ENCODE measurements around the gene SCRT2. TPM values are rescaled to one million over a fixed set of nuclear protein-coding genes. Genes with fewer than 3 reads are reported as not detected.

The SCRT2 gene
- total RNA-seq (2021) = 0.14 to 0.20 TPM (median 0.16 TPM) in 3 replicates
- percentile 17 among the genes with signal in this experiment for Bru-seq, nascent RNA
- long read RNA-seq, experiment 1 = 0 reads
- long read RNA-seq, experiment 2 = 0 reads
- long read RNA-seq, experiment 3 = 0 reads

DNA sequence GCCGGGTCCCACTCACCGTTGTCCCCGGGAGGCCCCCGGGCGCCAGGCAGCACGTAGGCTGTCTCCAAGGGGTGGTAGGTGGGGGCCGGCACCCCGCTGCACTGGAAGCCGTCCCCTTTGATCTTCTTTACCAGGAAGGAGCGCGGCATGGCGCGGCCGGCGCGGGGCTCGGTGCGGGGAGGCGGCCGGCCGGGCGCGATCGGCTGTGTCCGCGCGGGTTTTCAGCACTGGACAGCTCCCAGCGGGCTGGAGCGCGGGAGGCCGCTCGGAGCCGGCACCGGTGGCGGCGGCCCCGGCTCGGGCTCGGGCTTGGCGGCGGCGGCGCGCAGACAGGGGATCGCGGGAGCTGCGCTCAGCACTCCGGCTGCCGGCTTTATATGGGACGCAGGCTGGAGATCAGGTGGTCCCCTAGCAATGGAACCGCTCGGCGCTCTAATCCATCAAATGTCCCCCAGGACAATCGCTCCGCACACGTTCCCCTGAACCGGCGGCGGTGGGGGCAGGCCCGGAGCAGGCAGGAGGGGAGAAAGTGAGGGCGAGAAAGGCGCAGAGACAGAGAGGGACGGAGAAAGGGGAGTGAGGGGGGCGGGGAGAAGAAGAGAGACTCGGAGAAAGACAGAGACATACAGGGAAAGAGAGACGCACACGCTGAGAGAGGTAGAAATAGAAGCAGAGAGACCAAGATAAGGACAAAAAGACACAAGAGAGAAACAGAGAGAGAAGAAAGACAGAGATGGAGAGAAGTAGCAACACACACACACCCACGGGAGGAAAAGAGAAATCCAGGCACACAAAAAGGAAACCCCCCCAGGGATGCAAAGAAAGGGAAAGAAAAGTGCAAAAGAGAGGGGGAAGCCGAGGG lies at the start of gene SCRT2:
Gene SCRT2, minus strand, starts transcription at position 350 of the 862 bp plus-strand sequence. Its CDS starts 201 bp downstream, at position 149.
- H3K9me3 Mint-ChIP-seq = no peaks in the 10 kb centered on the region
- TF ChIP-seq TEAD4 (CRISPR knock-in tag; IDR thresholded peaks at IDR 0.05) = no peak
- 0 out of 2 replicates have a peak, but pooled peaks have one; percentile 50 for TF ChIP-seq ZBTB21 (CRISPR knock-in tag; IDR thresholded peaks at IDR 0.05; ENCODE audit: borderline replicate concordance)
- TF ChIP-seq ZSCAN18 (CRISPR knock-in tag; IDR thresholded peaks at IDR 0.05) = no peak
- peak; percentile 96 for TF ChIP-seq TP53 (CRISPR knock-in tag; IDR thresholded peaks at IDR 0.05)
- TF ChIP-seq, protein P1, sequence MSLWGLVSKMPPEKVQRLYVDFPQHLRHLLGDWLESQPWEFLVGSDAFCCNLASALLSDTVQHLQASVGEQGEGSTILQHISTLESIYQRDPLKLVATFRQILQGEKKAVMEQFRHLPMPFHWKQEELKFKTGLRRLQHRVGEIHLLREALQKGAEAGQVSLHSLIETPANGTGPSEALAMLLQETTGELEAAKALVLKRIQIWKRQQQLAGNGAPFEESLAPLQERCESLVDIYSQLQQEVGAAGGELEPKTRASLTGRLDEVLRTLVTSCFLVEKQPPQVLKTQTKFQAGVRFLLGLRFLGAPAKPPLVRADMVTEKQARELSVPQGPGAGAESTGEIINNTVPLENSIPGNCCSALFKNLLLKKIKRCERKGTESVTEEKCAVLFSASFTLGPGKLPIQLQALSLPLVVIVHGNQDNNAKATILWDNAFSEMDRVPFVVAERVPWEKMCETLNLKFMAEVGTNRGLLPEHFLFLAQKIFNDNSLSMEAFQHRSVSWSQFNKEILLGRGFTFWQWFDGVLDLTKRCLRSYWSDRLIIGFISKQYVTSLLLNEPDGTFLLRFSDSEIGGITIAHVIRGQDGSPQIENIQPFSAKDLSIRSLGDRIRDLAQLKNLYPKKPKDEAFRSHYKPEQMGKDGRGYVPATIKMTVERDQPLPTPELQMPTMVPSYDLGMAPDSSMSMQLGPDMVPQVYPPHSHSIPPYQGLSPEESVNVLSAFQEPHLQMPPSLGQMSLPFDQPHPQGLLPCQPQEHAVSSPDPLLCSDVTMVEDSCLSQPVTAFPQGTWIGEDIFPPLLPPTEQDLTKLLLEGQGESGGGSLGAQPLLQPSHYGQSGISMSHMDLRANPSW (CRISPR knock-in tag; conservative IDR thresholded peaks at IDR 0.05; ENCODE audit: low read depth) = peak; percentile 95; the same call in 1 of the 2 replicates
- TF ChIP-seq ZNF423 (CRISPR knock-in tag; IDR thresholded peaks at IDR 0.05) = peak; percentile 44; the same call in 1 of the 2 replicates
- no peak for TF ChIP-seq NR1H2 (CRISPR knock-in tag; IDR thresholded peaks at IDR 0.05)
- no peak for TF ChIP-seq ZNF121 (CRISPR knock-in tag; IDR thresholded peaks at IDR 0.05)
- TF ChIP-seq, protein P2, sequence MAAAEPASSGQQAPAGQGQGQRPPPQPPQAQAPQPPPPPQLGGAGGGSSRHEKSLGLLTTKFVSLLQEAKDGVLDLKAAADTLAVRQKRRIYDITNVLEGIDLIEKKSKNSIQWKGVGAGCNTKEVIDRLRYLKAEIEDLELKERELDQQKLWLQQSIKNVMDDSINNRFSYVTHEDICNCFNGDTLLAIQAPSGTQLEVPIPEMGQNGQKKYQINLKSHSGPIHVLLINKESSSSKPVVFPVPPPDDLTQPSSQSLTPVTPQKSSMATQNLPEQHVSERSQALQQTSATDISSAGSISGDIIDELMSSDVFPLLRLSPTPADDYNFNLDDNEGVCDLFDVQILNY (CRISPR knock-in tag; IDR thresholded peaks at IDR 0.05) = peak; percentile 92
- TF ChIP-seq JAZF1 (CRISPR knock-in tag; IDR thresholded peaks at IDR 0.05) = no peak
- no peak for TF ChIP-seq ZNF512 (CRISPR knock-in tag; IDR thresholded peaks at IDR 0.05; ENCODE audit: borderline replicate concordance)
- no peak for TF ChIP-seq MAX (CRISPR knock-in tag; IDR thresholded peaks at IDR 0.05)
- TF ChIP-seq, protein P3, sequence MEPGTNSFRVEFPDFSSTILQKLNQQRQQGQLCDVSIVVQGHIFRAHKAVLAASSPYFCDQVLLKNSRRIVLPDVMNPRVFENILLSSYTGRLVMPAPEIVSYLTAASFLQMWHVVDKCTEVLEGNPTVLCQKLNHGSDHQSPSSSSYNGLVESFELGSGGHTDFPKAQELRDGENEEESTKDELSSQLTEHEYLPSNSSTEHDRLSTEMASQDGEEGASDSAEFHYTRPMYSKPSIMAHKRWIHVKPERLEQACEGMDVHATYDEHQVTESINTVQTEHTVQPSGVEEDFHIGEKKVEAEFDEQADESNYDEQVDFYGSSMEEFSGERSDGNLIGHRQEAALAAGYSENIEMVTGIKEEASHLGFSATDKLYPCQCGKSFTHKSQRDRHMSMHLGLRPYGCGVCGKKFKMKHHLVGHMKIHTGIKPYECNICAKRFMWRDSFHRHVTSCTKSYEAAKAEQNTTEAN (CRISPR knock-in tag; IDR thresholded peaks at IDR 0.05) = 0 out of 2 replicates have a peak, but pooled peaks have one; percentile 7
- TF ChIP-seq MYBL2 (CRISPR knock-in tag; IDR thresholded peaks at IDR 0.05) = 0 out of 2 replicates have a peak, but pooled peaks have one; percentile 55
- TF ChIP-seq RORB (CRISPR knock-in tag; IDR thresholded peaks at IDR 0.05) = no peak
- TF ChIP-seq TCF7 (CRISPR knock-in tag; IDR thresholded peaks at IDR 0.05; ENCODE audit: low read depth) = 0 out of 2 replicates have a peak, but pooled peaks have one; percentile 87
- TF ChIP-seq ESRRA (CRISPR knock-in tag; IDR thresholded peaks at IDR 0.05; ENCODE audit: borderline replicate concordance) = 0 out of 2 replicates have a peak, but pooled peaks have one; percentile 54
- peak; percentile 90; the same call in 1 of the 2 replicates for TF ChIP-seq ZNF232 (CRISPR knock-in tag; IDR thresholded peaks at IDR 0.05)
- TF ChIP-seq, protein P4, sequence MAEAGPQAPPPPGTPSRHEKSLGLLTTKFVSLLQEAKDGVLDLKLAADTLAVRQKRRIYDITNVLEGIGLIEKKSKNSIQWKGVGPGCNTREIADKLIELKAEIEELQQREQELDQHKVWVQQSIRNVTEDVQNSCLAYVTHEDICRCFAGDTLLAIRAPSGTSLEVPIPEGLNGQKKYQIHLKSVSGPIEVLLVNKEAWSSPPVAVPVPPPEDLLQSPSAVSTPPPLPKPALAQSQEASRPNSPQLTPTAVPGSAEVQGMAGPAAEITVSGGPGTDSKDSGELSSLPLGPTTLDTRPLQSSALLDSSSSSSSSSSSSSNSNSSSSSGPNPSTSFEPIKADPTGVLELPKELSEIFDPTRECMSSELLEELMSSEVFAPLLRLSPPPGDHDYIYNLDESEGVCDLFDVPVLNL (CRISPR knock-in tag; IDR thresholded peaks at IDR 0.05; ENCODE audit: borderline replicate concordance, low read depth) = peak; percentile 84
- TF ChIP-seq ATF2 (CRISPR knock-in tag; IDR thresholded peaks at IDR 0.05; ENCODE audit: borderline replicate concordance, low read depth) = no peak
- peak; percentile 87 for TF ChIP-seq CREM (CRISPR knock-in tag; IDR thresholded peaks at IDR 0.05)
- TF ChIP-seq, protein P5, sequence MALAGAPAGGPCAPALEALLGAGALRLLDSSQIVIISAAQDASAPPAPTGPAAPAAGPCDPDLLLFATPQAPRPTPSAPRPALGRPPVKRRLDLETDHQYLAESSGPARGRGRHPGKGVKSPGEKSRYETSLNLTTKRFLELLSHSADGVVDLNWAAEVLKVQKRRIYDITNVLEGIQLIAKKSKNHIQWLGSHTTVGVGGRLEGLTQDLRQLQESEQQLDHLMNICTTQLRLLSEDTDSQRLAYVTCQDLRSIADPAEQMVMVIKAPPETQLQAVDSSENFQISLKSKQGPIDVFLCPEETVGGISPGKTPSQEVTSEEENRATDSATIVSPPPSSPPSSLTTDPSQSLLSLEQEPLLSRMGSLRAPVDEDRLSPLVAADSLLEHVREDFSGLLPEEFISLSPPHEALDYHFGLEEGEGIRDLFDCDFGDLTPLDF (CRISPR knock-in tag; IDR thresholded peaks at IDR 0.05) = peak; percentile 63; the same call in 1 of the 2 replicates
- peak; percentile 85; the same call in 1 of the 2 replicates for TF ChIP-seq ELF4 (CRISPR knock-in tag; IDR thresholded peaks at IDR 0.05; ENCODE audit: low read depth)

More for the DNA sequence above, at the start of gene SCRT2:
- H3K4me3 Mint-ChIP-seq = peak within 1 kb of the TSS; percentile 83
- POLR2A ChIA-PET = interaction anchor here (0.5 kb wide), 1 partner anchor 16 kb away, joined by 4 read pairs; no protein-coding TSS in a partner anchor
- H3K27me3 Mint-ChIP-seq (ENCODE audit: low read depth) = peaks cover 57% of the 10 kb centered on the region
- peak; percentile 75 for ATAC-seq
- CTCF ChIA-PET = interaction anchor here (0.8 to 5.4 kb wide), 6 partner anchors 9 to 101 kb away, joined by 3 to 30 read pairs (median 4); no protein-coding TSS in a partner anchor
- peak; percentile 80 for DNase-seq (ENCODE audit: low spot score)
- no peaks in the 10 kb centered on the region for H3K36me3 Mint-ChIP-seq
- H3K27ac Mint-ChIP-seq = no peak within 1 kb of the TSS
- peaks cover 25% of the 10 kb centered on the region for H3K4me1 Mint-ChIP-seq
